Measurements from ENCODE around the gene YWHAQ.

DNA sequence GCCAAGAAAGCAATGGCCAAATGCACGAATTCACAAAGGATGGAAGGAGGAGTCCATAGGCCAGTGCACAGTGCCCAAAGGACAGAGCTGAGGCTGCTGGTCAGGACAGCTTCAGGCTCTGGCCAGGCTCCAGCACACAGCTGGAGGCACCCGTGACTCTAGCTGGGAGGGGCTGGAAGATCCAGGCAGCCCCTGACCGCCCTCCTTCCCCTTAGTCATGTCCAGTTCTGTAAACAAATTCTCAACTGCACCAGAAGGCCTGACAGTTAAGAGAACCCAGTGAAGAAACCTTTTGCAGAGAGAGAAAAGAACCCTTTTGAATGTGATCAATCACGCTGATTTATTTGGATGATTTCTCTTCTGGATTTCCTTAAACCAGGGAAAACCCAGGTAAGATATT lies 7.7 kb upstream of the YWHAQ start:
- TF ChIP-seq RARB (CRISPR knock-in tag; IDR thresholded peaks at IDR 0.05) (no peak), BACH2 (CRISPR knock-in tag; IDR thresholded peaks at IDR 0.05; ENCODE audit: borderline replicate concordance) (no peak), ESRRG (CRISPR knock-in tag; IDR thresholded peaks at IDR 0.05) (no peak), ZFP3 (CRISPR knock-in tag; IDR thresholded peaks at IDR 0.05) (no peak), CSRNP3 (CRISPR knock-in tag; IDR thresholded peaks at IDR 0.05) (no peak), ZNF8 (CRISPR knock-in tag; IDR thresholded peaks at IDR 0.05) (no peak), PPARA (CRISPR knock-in tag; IDR thresholded peaks at IDR 0.05; ENCODE audit: borderline replicate concordance) (no peak), ISL1 (CRISPR knock-in tag; IDR thresholded peaks at IDR 0.05) (no peak)

All from SK-N-SH treated with all-trans-retinoic acid at 6 μM for 48 hours (cell line).